Measurements from ENCODE around the gene USP9X.
"Not testable (repeated sequence)": the region's sequence is repeated elsewhere in the genome, so short reads cannot be mapped to it uniquely, and the experiment has no call there.

USP9X gene

DNA sequence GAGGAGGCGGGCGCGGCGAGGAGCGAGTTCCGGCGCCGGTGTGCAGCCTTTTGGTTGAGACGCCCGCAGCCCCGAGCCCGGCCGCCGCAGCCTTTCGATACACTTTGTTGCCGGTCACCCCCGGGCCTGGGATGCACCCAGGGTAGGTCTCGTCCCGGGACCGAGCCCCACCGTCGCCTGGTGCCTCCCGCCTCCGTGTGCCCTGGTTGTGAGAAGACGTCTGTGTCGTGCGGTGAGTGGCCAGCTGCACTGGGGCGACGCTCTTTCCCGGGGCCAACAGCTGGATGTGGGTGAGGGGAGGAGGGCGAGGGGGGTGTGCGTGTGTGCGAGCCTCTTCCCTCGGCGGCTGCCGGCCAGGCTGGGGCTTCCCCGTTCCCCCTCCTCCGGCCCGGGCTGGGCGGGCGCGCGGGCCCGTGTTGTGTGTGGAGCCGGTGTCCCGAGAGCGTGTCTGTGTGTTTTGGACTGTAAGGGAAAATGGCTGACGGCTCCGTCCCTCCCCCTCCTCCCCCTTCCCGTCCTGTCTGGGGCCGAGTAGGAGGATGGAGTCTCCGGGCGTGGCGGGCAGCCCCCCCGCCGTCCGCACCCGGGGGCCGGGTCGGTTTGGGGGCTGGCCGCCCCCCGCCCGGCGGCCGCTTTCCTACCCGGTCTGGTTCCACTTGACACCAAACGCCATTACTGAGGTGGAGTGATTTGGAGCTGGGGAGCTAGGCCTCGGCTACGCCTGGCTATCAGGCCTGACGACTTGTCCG lies 807 bp downstream of the USP9X start:
- peak; percentile 2 to 7 for DNase-seq (ENCODE audit: low read depth in 2 of 2)

DNA sequence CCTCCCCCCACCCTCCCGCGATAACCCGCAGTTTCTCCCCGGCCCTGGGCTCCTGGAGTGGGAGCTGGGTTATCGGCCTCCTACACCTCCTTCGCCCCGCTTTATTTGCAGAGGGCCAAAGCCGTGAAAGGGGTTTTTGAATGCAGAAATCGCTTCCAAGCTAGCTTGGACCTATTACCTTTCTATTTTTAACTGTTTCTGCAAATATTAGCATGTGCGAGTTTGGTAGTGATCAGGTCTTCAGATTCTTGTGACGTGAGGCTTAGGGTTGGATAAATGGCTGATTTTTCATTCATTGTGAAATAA lies 1.3 kb downstream of the USP9X start:
- DNase-seq (ENCODE audit: low read depth in 2 of 2), result peak in 1 of 2 donors; percentile 1

DNA sequence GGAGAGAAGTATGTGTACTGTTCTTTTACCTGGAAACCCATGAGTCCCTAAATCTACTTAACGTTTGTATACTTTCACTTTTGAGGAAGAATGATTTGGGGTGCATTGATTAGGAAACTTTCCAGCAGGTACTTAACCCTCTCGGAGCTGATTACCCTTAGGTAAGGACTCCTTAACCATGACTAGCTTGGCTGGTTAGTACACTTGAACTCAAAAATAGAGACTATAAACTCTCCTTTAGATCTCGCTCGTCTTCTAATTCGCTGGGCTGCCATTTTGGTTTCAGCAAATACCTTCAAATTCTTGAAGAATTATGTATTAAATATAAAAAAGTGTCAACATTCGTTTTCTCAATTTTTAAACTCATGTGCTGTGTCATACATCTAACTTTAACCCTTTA lies 2.0 kb downstream of the USP9X start:
- no peak for DNase-seq (ENCODE audit: low read depth in 2 of 2)

- DNase-seq (ENCODE audit: low read depth in 2 of 2), result no peak
These were observed 5.5 kb downstream of the USP9X start for GRCh38 chrX:41090568-41091238.

- DNase-seq (ENCODE audit: low read depth in 2 of 2), result no peak
These were observed 7.5 kb downstream of the USP9X start for GRCh38 chrX:41092776-41093175.

GRCh38 chrX:41095174-41095573 lies 9.9 kb downstream of the USP9X start:
- DNase-seq (ENCODE audit: low read depth in 2 of 2), result no peak

- no peak for DNase-seq (ENCODE audit: low read depth in 2 of 2)
These were observed 10.7 kb downstream of the USP9X start for GRCh38 chrX:41095908-41096307.

DNA sequence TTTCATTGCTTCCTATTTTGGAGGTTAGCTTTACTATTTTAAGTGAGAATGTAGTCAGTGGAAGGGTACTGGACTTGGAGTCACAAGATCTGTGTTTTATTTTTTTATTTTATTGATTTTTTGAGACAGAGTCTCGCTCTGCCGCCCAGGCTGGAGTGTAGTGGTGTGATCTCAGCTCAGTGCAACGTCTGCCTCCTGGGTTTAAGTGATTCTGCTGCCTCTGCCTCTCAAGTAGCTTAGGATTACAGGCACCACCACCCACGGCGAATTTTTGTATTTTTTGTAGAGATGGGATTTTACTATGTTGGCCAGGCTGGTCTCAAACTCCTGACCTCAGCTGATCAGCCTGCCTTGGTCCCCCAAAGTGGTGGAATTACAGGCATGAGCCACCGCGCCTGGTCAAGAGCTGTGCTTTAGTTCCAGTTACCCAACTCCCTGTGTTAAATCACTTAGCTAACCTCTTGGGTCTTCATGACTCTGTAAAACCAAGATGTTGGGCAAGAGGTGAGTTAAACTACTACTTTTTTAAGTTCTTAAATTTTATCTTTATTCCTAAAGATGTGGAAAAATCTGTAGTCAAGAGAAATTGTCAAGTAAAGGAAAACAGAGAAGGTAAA lies 11.2 kb downstream of the USP9X start:
- no peak for DNase-seq (ENCODE audit: low read depth in 2 of 2)

- DNase-seq (ENCODE audit: low read depth in 2 of 2), result no peak
These were observed 12.1 kb downstream of the USP9X start for GRCh38 chrX:41097326-41097725.

DNA sequence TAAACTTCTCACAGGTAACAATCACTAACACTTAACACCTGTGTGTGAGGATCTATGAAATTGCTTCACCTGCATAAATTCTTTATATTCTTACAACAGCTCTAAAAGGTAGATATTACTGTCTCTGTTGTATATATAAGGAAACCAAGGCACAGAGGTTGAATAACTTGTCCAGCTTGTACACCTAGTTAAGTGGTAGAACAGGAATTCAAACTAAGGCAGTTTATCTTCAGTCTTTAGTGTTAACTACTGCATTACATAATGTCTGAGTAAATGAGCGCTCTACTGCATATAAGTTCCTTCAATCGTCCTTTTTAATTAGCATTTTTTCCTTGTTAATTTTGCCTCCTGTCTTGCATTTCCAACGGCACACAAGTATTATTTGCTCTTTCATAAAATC lies 15.0 kb downstream of the USP9X start:
- no peak for DNase-seq (ENCODE audit: low read depth in 2 of 2)

GRCh38 chrX:41100819-41101218 lies 15.6 kb downstream of the USP9X start:
- no peak for DNase-seq (ENCODE audit: low read depth in 2 of 2)

DNA sequence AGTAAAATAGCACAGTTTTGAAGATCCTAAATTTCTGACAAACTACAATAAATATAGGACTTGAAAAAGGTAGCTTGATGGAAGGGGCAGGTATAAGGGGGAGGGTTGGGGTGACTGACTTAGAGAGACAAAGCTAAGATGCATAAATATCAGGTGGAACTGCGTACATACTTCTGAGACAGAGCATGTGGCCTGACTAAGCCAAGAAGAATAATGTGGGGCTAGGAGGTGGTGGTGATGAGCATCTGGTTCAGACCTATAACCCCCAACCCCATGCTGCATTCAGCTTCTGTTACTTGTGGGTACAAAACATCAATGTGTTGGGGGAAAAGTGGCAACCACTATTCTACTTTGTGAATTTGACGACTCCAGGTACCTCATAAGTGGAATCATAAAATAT lies 19.8 kb downstream of the USP9X start:
- DNase-seq (ENCODE audit: low read depth in 2 of 2), result no peak

DNA sequence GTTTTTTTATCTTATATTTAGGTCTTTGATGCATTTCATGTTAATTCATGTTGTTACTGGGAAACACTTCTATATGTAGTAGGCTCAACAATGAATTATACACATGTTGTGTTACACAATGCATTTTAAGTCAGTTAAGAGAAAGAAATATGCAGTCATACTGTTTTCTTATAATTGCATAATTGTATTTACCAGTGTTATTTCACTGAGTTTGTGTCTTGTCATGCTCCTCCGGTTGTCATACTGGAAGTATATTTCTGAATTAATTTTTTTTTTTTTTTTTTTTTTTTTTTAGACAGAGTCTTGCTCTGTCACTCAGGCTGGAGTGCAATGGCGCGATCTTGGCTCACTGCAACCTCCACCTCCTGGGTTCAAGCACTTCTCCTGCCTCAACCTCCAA lies 21.0 kb downstream of the USP9X start:
- not testable (repeated sequence) for DNase-seq (ENCODE audit: low read depth in 2 of 2)

- DNase-seq (ENCODE audit: low read depth in 2 of 2), result no peak
These were observed 22.8 kb downstream of the USP9X start for GRCh38 chrX:41108007-41108406.

DNA sequence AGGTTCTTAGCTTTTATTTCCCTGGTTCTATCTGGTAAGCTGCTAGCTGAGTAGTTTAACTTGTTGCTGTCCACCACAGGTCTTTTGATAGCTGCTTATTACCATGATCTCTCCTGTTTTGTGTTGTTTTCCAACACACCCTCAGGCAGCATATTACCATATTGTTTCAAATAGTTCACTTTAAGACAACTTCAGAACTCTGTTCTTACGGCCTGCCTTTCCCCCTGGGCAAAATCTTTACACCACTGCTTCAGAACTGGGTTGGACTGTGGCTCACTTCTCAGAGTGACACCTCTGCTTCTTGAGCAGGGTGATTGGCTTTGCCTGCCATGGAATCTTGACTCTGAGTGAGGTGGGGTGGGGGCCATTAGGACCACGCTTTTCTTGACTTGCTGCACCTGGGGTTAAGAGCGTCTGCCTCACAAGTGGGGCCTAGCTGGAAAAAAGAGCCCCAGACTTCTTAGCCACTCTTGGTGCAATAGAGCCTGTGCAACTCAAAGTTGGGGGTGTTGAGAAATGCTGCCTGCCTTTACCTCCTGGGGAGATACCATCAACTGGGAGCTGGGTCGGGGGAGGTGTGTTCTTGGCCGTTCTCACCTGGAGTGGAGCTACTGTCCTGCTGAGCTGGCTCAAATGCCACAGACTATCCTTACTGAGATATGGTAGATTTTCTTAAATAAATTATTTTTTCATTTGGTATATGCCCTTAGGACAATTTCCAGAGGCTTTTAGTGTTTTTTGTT lies 23.4 kb downstream of the USP9X start:
- DNase-seq (ENCODE audit: low read depth in 2 of 2), result no peak

DNA sequence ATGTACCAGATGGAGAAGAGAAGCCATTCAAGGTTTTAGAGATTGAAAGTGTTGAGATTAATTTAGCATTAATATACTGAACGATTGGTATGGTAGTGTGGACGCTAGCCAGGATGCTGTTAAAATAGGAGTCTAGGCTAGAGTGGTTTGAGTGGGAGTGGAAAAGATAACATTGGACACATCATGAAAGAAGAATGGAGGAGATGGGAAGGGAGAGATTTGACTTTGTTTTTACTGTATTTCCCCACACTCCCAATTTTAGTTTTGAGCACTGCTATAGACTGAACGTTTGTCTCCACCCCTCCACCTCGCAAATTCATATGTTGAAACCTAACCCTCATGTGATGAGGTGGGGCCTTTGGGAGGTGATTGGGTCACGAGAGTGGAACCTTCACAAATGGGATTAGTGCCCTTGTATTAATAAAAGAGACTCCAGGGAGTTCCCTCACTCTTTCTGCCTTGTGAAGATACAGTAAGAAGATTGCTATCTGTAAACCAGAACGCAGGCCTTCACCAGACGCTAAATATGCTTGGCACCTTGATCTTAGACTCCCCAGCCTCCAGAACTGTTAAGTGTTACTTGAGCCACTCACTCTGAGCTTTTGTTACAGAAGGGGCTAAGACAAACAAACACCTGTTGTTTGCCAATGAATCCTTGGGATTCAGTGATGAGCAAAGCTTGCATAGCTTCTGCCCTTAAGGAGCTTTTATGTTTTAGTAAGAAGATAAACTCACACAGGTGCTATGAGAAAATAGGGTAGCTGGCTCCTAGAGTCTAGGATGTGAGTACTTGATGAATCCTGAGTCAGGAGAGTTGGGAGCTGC lies 25.8 kb downstream of the USP9X start:
- DNase-seq (ENCODE audit: low read depth in 2 of 2), result no peak

- DNase-seq (ENCODE audit: low read depth in 2 of 2), result peak in 1 of 2 donors; percentile 18
These were observed 29.8 kb downstream of the USP9X start for GRCh38 chrX:41115104-41115425.

DNA sequence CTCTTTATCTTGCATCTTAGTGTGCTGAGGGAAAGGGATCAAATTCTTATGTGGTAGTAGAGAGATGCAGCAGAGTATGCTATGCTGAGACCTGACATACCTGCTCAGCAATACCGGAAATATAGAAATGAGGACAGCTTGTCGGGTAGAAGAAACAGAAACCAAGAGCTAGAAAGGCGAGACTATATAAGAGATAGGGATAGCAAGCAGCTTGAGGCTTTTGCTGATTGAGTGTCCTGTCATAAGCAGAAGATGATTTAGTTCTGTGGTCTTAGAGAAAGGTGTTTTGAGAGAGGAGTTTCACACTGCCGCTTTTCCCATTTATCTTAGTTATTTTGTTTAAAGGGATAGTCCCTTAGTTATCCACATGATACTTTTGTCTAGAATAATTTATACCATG lies 31.7 kb downstream of the USP9X start:
- no peak for DNase-seq (ENCODE audit: low read depth in 2 of 2)

DNA sequence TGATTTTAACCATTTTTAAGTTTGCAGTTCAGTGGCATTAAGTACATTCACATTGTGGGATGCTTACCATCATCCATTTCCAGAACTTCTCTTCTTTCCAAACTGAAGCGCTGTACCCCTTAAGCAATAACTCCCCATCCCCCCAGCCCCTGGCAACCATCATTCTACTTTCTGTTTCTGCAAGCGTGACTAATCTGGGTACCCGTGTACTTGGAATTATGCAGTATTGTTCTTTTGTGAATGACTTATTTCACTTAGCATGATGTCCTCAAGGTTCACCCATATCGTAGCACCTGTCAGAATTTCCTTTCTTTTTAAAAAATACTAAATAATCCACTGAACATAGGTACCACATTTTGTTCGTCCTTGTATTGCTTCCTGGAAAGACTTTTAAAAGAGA lies 32.9 kb downstream of the USP9X start:
- DNase-seq (ENCODE audit: low read depth in 2 of 2), result no peak

DNA sequence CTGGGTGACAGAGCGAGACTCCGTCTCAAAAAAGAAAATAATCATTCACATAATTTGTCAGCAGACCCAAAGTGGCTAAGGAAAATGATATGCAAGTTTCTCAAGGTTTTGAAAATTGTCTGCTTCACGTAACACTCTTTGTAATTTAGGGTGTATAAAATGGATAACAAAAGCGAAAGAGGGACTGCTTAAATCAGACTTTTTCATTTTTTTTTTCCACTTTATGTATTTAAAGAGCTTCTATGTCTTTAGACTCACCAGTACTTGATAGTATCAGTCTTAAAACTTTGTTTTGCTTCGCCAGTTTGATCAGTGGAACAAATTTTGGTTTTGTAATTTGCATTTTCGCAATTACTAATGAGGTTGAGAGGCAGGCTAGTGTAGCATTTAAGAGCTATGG lies 34.6 kb downstream of the USP9X start:
- DNase-seq (ENCODE audit: low read depth in 2 of 2), result no peak

GRCh38 chrX:41121766-41122165 lies 36.5 kb downstream of the USP9X start:
- DNase-seq (ENCODE audit: low read depth in 2 of 2), result no peak

Data from stimulated activated CD8-positive, alpha-beta memory T cell treated with anti-CD3 and anti-CD28 coated beads, Interleukin-2, amount 100 ng/mL, for 1 hour (primary cell).